HG03457 (cell line): ENCODE measurements around the gene TMEM14B.
"Not testable (repeated sequence)": the region's sequence is repeated elsewhere in the genome, so short reads cannot be mapped to it uniquely, and the experiment has no call there.

Experiments used
- ATAC-seq: cut with Tn5 transposase; IDR thresholded peaks from one replicate; pipeline ENCODE4 v1.9.1; 2021; ENCODE audit warnings: moderate number of reproducible peaks; ENCODE audit not compliant: unreplicated experiment

Gene TMEM14B

DNA sequence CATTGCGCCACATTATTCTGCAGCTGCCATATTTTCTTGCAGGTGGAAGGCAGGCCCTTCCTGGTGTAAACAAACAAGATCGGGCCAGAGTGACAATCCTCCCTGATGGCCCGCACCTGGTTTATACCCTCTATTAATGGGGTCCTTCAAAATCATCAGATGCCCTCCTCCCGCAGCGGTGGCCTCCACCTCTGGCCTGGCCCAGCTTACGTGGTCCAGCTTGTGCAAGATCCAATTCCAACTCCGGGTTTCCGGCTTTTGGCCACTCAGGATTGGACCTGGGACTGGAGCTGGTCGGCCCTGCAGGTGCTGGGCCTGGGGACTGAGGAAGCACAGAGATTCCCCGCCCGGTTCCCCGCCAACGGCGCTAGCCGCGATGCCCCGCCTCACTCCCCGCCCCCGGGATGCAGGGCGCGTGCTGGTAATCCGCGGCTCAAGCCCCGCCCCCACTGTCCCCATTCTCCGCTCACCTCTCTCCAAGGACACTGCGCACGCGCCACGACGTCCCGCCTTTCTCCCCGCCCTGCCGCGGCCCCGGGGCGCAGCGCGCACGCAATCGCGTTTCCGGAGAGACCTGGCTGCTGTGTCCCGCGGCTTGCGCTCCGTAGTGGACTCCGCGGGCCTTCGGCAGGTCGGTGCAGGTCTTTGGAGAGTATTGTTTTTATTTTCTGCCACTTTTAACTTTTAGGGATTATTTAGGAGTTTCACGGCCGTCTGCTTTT lies at the start of gene TMEM14B:
TSS of gene TMEM14B (plus strand) at position 555 of the 722 bp plus-strand sequence. CDS start 1,441 bp downstream, outside the sequence.
- ATAC-seq, result peak; percentile 94

DNA sequence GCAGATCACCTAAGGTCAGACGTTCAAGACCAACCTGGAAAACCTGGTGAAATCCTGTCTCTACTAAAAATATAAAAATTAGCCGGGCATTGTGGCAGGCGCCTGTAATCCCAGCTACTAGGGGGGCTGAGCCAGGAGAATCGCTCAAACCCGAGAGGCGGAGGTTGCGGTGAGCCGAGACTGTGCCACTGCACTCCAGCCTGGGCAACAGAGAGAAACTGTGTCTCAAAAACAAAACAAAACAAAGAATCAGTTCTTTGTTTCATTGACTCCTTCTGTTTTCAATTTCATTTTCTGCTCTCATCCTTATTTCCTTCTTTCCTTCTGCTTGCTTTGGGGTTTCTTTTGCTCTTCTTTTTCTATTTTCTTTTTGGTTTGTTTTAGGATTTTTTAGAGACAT lies 33.6 kb upstream of the TMEM14B start:
- ATAC-seq, result no peak

DNA sequence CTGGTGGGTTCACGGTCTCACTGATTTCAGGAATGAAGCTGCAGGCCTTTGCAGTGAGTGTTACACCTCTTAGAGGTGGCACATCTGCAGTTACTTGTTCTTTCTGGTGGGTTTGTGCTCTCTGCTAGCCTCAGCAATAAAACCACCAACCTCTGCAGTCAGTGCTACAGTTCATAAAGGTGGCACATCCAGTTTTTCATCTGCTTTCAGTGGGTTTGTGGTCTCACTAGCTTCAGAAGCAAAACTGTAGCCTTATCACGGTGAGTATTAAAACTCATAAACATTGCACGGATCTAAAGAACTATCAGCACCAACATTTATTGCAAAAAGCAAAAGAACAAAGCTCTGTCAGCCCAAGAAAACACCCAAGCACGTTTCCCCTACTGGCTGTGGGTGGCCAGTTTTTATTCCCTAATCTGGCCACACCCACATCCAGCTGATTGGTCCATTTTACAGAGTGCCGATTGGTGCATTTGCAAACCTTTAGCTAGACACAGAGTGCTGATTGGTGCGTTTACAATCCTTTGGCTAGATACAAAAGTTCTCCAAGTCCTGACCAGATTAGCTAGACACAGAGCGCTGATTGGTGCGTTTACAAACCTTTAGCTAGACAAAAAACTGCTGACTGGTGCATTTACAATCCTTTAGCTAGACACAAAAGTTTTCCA lies 28.2 kb upstream of the TMEM14B start:
- no peak for ATAC-seq

DNA sequence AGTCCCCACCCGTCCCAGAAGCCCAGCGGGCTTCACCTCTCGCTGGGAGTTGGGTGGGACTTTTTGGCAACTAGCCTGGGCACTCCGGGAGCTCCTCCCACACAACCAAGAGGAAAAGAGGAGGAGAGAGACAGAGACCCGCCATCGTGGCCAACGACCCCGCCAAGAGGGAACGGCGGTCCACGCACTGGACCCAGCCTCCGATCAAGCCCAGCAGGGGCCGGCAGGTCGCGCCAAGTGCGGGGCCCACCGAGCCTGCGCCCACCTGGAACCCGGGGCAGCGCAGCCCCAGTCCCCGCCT lies 27.7 kb upstream of the TMEM14B start:
- ATAC-seq, result no peak

DNA sequence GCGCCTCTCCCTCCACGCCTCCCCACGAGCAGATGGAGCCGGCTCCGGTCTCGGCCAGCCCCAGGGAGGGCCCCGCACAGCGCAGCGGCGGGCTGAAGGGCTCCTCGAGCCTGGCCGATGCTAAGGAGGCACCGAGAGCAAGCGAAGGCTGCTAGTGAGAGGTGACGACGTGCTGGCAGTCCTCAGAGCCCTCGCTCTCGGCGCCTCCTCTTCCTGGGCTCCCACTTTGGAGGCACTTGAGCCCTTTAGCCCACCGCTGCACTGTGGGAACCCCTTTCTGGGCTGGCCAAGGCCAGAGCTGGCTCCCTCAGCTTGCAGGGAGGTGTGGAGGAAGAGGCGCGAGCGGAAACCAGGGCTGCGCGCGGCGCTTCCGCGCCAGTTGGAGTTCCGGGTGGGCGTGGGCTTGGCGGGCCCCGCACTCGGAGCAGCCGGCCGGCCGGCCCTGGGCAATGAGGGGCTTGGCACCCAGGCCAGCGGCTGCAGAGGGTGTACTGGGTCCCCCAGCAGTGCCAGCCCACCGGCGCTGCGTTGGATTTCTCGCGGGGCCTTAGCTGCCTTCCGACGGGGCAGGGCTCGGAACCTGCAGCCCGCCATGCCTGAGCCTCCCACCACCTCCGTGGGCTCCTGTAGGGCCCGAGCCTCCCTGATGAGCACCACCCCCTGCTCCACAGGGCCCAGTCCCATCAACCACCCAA lies 27.2 kb upstream of the TMEM14B start:
- no peak for ATAC-seq

DNA sequence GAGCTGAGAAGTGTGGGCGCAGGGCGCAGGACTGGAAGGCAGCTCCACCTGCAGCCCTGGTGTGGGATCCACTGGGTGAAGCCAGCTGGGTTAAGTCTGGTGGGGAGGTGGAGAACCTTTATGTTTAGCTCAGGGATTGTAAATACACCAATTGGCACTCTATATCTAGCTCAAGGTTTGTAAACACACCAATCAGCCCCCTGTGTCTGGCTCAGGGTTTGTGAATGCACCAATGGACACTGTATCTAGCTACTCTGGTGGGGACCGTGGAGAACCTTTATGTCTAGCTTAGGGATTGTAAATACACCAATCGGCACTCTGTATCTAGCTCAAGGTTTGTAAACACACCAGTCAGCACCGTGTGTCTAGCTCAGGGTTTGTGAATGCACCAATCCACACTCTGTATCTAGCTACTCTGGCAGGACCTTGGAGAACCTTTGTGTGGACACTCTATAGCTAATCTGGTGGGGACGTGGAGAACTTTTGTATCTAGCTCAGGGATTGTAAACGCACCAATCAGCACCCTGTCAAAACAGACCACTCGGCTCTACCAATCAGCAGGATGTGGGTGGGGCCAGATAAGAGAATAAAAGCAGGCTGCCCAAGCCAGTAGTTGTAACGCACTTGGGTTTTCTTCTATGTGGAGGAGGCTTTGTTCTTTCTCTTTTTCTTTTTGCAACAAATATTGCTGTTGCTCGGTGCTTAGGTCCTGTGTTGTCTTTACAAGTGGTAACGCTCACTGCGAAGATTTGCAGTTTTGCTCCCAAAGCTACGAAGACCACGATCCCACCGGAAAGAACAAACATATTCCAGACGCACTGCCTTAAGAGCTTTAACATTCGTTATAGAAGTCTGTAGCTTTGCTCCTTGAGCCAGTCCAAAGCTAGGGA lies 26.4 kb upstream of the TMEM14B start:
- not testable (repeated sequence) for ATAC-seq

DNA sequence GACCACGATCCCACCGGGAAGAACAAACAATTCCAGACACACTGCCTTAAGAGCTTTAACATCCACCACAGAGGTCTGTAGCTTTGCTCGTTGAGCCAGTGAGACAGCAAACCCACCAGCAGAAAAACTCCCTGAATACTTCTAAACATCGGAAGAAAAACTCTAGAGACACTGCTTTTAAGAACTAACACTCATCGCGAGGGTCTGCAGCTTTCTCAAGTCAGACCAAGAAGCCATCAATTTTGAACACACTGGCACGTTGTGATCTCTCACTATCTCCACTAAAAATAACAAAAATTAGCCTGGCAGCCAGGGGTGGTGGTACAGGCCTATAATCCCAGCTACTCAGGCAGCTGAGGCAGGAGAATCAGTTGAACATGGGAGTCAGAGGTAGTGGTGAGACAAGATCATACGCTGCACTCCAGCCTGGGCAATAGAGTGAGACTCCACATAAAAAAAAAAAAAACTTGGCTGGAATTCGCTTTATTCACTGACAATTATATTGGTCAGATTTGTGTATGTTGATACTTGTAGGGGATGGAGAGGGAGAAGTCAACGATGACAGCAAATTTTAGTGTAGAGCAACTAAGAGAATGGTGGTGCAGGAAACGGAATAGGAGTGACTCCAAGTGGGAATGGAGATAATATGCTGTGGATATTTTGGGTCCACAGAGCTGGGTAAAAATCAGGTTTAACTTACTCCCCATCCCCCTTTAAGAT lies 25.6 kb upstream of the TMEM14B start:
- ATAC-seq, result no peak

DNA sequence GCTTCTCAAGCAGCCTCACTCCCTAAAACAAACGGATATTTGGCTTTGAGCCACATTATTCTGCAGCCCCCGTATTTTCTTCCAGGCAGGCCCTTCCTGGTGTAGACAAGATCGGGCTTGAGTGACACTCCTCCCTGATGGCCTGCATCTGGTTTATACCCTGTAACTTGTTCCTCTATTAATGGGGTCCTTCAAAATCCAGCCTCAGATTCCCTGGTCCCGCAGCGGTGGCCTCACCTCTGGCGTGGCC lies 25.1 kb upstream of the TMEM14B start:
- no peak for ATAC-seq

DNA sequence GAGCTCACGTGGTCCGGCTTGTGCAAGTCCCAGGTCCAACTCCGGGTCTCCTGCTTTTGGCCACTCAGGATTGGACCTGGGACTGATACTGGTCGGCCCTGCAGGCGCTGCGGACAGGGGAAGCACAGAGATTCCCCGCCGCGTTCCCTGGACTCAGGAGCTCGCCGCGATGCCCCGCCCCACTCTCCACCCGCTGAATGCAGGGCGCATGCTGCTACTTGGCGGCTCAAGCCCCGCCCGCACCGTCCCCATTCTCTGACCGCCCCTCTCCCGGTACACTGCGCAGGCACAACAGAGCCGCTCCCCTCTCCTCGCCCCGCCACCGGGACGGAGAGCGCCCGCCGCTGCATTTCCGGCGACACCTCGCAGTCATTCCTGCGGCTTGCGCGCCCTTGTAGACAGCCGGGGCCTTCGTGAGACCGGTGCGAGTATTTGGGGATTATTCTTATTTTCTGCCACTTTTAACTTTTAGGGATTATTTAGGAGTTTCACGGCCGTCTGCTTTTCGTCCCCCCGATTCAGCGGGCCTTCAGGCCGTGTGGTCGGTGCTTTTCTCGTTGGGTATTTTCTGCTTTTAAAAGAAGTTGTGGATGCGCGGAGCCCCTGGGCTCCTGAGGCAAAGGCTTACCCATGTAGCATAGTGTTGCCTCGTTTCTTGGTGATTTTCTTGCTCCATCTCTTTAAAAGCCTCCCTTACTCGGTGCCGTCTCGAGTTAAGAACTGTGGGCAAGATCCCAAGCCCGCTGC lies 24.6 kb upstream of the TMEM14B start, which contains the start of gene TMEM14C:
TSS of gene TMEM14C (plus strand) at position 251 of the 747 bp plus-strand sequence. CDS start 1,544 bp downstream, outside the sequence.
- ATAC-seq, result peak; percentile 95

DNA sequence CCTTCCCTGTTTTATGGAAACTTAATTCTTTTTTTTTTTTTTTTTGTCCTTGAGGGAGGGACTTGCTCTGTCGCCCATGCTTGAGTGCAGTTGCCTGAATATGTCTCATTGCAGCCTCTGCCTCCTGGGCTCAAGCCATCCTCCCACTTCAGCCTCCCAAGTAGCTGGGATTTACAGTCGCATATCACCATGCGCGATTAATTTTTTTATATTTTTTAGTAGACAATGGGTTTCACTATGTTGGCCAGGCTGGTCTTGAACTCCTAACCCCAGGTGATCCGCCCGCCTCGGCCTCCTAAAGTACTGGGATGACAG lies 24.1 kb upstream of the TMEM14B start:
- no peak for ATAC-seq

DNA sequence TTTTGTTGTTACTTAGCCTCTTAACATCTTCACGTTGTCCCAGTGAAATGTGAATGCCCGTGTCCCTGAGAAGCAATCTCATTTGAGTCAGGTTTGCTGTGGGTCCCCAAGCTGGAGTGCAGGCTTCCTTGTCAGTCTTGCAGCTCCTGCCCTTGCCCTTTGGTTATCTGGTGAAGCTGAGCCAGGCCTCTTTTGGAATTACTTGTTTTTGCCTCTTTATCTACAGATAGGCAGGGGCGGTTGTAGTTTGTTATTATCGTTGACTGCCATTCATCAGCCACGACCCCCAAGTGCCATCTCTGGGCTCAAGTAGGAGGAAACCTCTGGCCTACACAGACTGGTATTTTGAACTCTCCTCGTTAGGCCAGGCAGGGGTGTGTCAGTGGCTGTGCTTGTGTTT lies 22.6 kb upstream of the TMEM14B start:
- ATAC-seq, result no peak

DNA sequence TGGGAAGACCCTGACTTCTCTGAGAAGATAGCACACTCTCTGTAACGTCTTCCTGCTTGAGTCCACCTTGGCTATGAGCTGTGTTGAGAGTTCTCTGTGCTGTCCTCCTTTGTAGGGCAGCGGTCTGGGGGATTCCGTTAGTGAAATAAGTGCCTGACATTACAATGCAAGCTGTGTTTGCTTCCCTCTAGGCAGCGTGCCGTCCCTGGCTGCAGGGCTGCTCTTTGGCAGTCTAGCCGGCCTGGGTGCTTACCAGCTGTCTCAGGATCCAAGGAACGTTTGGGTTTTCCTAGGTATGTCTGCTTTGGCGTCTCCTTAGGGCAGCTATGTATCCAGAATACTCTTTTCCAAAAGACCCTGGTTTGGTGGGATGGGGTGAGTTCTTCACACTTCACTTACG lies 21.9 kb upstream of the TMEM14B start:
- ATAC-seq, result no peak

DNA sequence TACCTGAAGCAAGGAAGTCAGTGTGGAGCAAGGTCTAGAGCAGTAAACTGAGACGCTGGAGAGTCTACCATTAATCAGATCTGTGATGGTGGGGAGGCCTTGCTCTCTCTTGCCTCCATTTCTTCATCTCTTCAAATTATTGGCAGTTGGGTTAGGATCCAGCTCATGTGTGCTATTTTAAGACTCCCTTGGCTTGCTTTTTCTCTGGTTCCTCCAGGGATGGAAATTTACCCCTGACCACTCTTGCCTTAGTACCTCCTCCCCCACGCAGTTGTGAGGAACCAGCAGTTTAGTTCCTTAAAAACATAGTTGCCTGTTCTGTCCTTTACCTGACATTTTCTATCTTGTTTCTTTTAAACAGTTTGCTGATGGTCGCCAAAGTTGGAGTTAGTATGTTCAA lies 17.4 kb upstream of the TMEM14B start:
- no peak for ATAC-seq

DNA sequence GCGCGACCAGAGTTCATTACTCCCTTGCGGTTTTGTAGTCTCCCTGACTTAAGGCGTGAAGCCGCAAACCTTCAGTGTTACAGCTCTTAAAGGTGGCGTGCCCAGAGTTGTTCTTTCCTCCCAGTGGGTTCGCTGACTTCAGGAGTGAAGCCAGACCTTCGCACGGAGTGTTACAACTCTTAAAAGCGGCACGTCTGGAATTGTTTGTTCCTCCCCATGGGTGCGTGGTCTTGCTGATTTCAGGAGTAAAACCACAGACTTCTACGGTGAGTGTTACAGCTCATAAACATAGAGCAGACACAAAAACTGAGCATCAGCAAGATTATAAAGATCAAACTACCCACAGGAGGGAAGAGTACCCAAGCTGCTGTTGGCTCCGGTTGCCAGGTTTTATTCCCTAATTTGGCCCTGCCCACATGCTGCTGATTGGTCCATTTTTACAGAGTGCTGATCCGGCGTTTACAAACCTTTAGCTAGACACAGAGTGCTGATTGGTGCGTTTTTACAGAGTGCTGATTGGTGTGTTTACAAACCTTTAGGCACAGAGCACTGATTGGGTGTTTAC lies 14.4 kb upstream of the TMEM14B start:
- no peak for ATAC-seq

DNA sequence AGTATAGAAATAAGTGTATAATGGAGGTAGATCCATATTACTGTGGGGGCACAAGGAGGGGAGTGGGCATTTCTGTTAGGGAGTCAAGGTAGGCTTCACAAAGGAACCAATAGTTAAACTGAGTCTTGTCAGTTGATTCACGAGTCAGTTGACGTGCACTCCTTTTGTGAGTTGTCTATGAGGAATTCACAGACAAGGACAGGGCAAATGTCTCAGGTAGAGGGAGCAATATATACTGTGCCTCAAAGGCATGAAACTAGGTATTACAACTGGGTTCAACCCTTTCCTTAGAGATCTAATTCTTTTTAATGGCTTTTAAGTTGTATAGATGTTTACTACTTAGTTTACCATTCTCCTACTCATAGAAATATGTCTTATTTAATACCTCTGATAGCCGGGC lies 13.7 kb upstream of the TMEM14B start:
- ATAC-seq, result no peak

DNA sequence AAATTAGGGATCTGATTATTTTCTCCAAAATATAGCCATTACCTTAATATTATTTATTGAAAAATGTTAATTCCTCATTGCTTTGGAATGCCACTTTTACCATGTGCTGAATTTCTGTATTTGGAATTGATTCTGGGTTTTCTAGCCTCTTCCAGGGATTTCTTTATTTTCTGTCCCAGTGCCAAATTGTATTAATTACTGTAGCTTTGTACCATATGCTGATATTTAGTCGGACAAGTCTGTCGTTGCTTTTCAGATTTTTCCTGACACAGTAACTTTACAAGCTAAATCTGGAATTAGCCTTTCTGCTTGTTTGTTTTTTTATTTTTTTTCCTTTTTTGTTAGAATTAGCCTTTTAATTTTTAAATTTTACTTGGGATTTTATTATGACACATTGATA lies 10.9 kb upstream of the TMEM14B start:
- ATAC-seq, result no peak

DNA sequence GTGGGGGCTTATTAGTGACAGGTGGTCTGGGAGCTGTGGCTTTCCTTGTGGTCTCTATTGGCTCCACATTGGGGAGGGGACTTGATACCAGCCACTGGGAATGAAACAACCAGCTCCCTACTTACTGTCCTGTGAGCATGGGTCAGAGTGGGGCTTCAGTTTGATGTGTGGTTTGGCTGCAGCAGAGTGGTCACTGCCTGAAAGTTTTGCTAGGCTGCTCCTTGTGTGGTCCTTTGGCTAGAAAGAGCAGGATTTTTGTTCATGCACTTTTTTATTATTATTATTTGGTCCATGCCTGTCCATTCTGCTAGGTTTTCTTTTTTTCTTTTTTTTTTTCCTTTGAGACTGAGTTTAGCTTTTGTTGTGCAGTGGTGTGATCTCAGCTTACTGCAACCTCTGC lies 7.5 kb upstream of the TMEM14B start:
- no peak for ATAC-seq

DNA sequence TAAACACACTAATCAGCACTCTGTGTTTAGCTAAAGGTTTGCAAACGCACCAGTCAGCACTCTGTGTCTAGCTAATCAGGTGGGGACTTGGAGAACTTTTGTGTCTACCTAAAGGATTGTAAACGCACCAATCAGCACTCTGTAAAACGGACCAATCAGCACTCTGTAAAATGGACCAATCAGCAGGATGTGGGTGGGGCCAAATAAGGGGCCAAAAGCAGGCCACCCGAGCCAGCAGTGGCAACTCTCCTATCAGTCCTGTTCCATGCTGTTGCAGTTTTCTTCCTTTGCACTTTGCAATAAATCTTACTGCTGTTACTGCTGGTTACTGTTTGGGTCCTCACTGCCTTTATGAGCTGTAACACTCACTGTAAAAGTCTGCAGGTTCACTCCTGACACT lies 6.0 kb upstream of the TMEM14B start:
- not testable (repeated sequence) for ATAC-seq

DNA sequence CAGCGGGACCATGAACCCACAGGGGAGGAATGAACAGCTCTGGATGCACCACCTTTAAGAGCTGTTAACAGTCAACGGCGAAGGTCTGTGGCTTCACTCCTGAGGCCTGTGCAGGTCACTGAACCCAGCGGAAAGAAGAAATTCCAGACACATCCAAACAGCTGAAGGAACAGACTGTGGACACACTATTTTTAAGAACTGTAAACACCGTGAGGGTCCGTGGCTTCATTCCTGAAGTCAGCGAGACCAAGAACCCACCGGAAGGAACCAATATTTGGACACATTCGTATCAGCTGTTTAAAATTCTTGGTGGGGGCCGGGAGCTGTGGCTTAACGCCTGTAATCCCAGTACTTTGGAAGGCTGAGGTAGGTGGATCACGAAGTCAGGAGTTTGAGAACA lies 5.4 kb upstream of the TMEM14B start:
- no peak for ATAC-seq

DNA sequence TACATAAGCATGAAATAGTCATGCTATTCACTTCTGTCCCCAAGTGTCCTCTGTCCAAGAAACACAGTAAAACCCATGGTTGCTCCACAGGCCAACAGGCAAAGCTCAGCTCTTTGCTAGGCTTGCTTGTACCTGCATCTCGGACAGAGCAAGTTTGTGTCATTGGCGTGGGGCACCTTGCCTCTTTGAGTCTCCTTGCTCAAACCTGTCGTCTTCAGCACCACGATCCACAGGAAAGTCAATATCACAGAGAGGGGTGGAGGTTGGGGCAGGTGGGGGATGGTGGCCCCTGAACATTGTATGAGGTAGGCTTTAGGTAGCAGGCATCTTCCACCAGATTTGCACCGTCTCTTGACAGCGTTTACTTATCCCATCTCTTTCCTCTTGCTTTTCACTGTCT lies 4.1 kb upstream of the TMEM14B start:
- no peak for ATAC-seq
